Activated naive CD4-positive, alpha-beta T cell (primary cell): Measurements from ENCODE around the gene DCAF8.

Source experiments
- DNase-seq, 4 experiments: peaks; one replicate each; lab custom pipeline; 2025; lab: John Stamatoyannopoulos, UW

Gene DCAF8

GRCh38 chr1:160171354-160171753 is 91.0 kb downstream of the DCAF8 start:
- DNase-seq: no peak

DNA sequence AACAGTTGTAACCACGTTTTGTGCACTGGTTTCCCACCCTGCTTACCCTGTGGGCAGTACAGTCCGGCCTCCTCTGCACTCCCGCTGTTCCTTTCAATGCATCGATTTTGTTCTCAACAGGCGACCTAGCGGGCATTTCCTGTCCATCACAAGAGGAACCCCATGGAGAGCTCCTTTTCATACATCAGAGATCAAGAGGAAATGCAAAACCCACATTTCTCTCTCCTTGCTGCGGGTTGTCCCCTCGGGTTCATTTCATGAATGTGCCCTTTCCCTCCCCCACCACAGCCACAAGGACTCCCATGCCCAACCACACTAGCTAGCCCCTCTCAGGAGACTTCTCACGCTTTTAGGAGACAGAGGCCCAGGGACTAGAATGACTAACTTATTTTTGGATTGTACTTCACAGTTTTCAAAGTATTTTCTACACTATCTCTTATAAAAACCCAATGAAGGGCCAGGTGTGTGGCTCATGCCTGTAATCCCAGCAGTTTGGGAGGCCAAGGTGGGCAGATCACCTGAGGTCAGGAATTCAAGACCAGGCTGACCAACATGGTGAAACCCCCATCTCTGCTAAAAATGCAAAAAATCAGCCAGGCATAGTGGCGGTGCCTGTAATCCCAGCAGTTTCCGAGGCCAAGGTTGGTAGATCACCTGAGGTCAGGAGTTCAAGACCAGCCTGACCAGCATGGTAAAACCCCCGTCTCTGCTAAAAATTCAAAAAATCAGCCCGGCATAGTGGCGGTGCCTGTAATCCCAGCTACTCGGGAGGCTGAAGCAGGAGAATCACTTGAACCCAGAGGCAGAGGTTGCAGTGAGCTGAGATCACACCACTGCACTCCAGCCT is 92.6 kb downstream of the DCAF8 start:
- no peak for DNase-seq

- no peak for DNase-seq
These were observed 93.6 kb downstream of the DCAF8 start for GRCh38 chr1:160168609-160169369.

DNA sequence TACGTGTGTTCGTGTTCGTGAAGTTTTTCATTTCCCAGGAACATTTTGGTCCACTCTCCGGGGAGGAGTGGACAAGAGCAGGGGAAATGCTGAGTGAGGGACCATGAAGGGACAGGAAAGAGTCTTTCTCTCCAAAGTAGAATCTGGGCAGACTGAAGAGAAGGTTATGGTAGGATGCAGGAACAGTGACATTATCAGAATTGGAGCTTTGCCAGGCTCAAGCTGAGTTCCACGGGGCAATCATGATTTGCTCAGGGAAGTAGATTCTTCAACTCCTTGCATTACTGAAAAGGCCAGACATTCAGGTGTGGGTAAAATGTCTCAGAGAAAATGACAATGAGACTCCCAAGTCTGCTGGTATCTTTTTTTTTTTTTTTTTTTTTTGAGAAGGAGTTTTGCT is 94.3 kb downstream of the DCAF8 start:
- no peak for DNase-seq

DNA sequence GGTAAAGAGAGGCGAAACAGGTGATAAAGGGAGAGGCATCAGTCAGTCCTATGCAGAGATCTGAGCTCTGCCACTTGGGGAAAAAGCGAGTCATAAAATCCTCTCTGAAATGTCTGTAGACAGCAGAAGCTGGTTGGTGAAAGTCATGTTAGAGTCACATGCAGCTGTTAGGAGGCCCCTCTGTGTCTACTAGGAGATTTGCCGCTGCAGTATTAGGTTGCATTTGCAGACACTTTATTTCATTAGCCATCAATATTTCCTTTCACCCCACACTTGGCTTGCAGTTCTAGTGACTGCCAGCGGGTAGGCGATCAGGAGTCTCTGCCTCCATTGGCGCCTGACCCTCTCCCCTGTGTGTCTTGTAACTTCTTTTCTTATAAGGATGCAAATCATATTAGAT is 94.8 kb downstream of the DCAF8 start:
- no peak for DNase-seq

- no peak for DNase-seq
These were observed 95.3 kb downstream of the DCAF8 start for GRCh38 chr1:160167056-160167455.

- DNase-seq: no peak
These were observed 96.0 kb downstream of the DCAF8 start for GRCh38 chr1:160166166-160166868.
